COLO668 (cell line): ENCODE results near the gene TMEM212.

Experiments
- DNase-seq: peaks from one replicate; lab custom pipeline; 2025; ENCODE audit not compliant: unreplicated experiment; lab: John Stamatoyannopoulos, UW

Gene TMEM212

DNA sequence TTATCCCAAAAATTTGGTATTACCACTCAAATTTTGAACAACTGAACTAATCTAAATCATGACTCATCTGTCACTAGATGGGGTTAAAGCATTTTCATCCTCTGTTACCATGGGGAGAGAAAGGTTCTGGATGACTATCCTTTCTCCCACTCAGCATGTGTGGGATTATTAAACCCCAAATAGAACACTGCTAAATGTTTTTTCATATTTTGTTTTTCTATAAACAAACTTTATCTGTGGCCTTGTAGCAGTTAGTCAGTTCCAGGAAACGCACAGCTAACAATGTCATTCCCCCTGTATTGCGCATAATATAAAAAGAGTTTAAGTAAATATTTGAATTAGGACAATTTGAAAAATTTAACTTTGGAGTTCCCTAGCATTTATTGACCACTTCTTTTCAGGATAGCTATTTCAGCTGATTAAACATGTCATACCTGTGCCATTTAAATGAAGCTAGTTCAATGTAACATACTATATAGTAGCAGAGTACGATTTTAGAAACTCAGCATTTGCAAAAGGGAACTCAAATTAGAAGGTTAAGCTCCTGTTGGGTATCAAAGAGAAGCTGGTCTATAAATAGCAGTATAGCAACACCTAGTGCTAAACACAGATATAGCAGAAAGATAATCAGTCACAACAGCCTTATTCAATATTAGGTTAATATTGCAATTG, 9.2 kb upstream of the TMEM212 start:
- DNase-seq: no peak

DNA sequence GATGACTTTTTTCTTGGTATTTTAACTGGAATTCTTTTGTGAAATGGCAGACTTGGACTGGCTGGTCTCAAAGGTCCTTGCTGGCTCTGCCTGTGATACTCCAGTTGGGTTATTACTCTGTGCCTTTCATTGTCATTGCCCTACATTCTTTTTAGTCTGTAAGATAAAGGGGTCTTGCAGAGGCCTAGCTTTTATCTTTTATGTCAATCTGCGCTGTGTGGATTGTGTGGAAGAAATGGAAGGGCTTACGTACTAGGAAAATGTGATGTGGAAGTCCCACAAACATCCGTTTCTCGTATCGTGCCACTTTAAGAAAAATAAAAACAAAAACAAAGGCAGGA, 8.7 kb upstream of the TMEM212 start:
- DNase-seq: no peak

DNA sequence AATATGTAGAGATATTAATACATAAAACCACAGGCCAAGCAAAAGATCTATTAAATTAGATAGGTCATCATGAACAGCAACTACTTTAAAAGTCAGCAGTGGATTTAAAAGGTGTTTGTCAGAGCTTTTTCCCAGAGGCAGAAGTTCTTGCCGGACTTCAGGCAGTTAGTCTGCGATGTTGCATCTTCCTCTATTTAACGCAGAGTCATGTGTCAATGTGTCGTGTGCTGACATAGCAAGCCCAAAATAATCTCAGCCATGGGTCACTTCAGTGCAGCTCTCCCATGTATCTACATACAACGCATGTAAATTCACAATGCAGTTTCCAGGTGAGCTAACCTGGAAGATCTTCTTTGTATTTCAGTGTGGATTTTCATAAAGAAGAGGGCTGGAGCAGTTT, 8.0 kb upstream of the TMEM212 start:
- DNase-seq: no peak

DNA sequence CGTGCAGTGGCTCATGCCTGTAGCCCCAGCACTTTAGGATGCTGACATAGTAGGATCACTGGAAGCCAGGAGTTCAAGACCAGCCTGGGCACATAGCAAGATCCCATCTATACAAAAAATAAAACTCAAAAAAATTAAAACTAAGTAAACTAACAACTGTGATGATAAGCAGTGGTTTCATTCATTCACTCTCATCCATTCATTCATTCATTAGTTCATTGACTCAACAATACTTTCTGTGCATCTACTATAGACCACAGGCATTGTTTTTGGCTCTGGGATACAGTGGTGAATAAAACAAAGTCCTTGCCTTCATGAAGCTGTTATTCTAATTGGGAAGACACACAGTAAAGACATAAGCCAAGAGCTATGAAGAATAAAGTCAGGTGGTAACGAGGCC, 7.5 kb upstream of the TMEM212 start:
- DNase-seq: no peak

DNA sequence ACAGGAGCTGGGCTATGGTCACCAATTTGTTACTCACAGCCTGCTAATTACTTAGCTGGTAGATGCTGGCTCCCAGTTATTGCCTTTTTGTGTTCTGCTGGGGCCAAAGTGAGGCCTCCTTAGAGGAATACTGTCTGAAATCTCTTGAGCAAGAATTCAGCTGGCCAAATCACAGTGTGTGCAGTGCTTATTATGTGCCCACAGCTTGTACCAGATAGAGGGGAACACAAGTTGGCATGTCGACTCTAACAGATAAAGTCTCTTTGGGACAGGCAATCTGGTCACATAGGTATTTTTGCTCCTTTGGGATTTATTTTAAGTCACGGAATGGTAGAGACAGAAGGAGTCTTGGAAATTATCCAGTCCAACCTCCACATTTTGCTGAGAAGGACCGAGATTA, 6.3 kb upstream of the TMEM212 start:
- DNase-seq: no peak

DNA sequence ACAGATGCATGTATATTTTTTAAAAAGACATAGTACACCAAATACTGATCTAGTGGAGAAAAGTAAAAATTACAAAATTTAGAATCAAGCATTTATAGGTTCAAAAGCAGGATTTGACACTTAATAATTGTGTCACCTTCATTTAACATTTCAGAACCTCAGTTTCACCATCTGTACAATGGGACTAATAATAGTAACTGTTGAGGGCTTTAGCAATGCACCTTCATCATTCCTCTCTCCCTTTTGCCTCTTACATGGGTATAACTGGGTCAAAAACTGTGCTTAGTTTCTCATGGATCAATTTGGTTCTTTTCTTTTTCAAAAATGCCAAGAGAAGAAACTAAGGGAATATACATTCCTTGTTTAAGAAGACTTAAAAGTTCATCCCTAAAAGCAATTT, 5.5 kb upstream of the TMEM212 start:
- DNase-seq: no peak

DNA sequence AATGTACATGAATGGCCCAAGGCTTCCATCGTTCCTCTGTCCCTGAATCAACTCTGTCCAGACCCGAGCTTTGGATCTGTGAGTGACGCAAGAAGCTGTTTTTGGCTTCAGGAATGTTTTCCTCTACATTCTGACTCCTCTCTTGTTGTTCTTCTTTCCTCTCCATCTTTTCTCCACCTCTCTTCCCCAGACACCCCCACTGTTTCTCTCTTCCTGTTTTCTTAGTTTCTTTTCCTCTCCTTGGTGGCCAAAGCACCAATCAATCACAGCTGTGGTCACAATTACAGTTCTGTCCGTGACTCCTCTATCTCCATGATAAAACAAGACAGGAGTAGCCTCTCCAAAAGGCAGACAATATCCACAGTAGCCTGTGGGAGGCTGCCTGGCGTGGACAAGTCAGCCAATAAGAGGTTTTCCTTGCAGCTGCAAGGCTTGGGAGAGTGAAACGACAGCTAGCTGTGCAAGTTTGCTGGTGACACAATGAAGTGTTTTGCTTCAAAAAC, 4.9 kb upstream of the TMEM212 start:
- DNase-seq: no peak

DNA sequence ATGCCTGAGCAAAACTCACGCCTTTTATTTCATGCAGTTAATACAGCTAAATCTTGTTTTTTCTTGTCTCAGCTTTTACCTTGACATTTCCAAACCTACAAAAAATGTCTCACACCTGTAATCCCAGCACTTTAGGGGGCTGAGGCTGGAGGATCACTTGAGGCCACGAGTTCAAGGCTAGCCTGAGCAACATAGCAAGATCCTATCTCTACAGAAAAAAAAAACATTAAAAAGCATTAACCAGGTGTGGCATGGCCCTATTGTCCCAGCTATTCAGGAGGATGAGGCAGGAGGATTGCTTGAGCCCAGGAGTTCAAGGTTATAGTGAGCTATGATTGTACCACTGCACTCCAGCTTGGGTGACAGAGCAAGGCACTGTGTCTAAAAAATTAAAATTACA, 3.9 kb upstream of the TMEM212 start:
- DNase-seq: no peak

DNA sequence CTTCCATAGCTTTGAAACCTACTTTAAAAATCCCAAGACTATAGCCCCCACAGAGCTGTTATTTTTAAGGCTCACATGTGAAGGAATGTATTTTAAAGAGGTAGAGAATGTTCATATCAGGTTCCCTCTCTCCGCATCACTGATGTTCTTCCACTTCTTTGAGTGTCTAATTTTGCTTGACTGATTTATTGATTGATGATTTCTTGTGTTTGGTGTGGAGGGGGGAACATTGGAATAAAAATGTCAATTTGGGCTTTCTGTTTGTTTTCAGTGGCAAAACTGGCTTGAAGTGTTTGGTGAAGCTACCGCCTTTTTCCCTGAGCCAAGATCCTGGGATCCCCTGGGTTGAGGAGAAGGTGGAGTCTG, 2.7 kb upstream of the TMEM212 start:
- DNase-seq: no peak

DNA sequence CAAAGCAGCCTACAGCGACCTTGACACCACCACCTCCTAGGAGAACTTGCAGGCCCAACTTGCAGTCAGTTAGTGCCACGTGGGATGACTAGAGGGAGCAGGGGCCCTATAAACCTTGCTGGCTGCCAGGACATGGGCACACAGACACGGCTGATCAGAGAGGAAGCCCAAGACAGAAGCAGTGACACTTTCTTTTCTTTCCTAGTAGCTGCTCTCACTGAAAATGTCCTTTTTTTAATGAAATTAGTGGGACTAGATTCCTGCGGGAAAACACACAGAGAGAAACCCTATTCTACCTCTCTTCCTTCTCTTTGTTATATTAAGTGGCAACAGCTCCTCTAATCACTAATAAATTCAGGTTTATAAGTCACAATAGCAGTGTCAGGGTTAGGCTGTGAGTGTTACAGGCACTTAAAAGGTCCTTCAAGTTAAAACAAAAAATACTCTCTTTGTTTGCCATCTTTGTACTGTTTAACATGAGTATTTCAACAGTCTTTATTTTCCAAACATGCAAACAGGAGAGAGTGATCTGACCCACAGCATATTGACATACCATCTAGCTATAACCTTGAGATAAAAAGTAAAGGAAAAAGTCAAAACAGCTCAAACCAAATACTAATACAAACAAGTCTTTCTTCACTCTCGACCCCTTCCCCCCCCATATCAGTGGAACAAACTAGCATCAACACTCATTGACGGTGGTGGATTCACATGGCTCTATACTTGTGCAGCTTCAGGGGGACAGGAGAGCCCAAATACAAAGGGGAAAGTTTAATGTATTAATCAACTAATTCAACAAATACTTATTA, 2.1 kb upstream of the TMEM212 start:
- no peak for DNase-seq

DNA sequence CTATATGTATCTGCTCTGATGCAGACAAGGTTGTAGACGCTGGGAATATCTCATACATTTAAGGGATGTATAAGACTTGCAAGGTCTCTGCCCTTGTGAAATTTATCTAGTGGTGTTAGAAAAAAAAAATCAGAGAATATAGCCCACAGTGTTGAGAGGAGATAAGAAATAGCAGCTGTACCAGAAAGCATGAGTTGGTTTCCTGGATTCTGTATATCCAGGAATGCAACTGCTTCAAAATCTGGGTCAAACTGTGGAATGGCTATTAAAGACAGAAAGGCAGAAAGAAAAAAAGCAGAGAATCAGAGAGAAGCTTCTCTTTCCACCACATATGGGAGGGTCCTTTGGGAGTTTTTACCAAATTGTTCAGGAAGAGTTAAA, 1.5 kb upstream of the TMEM212 start:
- no peak for DNase-seq

DNA sequence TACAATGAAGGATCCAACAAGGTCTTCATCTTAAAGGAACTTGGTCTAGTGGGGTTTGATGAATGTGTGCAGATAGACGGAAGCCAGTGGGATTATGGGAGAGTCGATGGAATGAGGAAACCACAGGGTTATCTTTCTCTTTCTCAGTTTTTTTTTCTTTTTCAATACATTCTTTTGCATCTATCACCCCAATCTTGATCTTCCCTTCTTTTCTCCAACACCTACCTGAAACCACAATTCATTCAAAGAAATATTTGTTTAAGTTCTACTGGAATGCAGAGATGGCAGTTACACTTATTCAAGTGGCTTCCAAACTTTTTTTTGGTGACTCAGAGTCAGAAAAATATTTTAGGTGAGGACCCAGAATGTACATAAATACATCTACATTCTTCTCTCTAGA, 1.7 kb downstream of the TMEM212 start:
- DNase-seq: no peak

DNA sequence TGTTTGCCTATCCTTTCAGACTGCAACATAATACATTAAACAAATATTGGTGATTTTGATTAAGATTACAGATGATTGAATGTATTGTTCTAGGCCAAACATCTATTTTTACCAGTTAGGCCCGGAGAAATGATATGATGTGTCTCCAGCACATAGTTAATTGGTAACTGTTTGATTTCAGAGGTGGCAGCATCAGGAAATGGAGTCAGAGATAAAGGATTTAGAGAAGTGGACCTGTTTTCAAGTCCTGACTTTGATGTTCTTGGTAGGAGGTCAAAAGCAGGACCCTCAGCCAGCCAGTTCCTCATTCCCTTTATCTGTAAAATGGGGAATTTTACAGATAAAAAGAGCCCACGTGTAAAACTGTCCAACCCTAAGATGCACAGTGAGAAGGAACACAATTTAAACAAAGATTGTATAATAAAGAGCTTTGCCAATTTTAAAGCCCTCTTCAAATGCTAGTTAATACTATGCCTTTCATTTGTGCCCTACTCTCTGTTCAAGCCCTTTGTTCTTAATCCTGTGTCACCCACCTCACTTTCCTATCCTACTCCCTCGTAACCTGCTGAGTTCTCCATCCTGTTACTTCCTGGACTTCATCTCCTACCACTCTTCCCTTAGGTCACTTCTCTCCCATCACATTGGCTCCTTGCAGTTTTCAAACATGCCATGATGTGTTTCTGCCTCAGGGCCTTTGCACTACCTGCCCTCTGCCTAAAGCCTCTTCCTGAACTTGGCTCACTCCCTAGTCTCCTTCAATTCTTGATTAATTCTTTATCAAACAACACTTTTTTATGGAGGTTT, 2.5 kb downstream of the TMEM212 start:
- DNase-seq: no peak

DNA sequence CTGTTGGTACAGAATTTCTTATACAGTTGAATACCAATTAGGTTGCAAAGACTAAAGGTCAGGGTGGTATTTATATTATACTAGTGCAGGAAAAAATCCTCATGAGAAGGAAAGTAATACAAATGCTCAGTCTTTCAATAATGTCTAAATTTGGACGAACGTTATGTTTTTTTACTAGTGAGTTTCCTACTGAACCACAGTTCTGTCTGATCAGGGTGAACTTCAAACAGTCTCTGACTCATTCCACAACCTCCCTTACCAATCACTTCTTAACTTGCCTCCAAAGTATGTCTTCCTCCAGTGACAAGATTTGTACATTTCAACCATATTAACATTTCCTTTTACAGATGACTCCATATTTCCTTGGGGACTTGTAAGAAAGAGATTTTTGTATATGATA, 3.4 kb downstream of the TMEM212 start:
- no peak for DNase-seq

DNA sequence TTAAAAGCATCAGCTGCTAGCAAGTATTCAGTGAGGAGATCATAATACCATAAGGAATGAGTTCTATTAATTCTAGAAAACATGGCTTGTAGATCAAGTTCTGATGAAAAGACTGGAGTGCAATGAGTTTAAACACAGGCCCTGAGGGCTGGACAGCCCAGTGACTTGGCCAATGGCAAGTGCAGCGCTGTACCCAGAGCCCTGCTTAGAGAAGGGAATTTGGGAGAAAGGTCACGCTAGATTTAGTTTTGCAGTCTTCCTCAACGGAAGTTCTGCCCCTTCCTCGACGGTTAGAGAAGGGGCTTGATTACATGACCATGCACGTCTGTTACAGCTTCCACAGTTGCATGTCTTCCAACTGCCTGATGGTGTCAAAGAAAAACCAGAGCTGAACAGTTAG, 4.0 kb downstream of the TMEM212 start:
- DNase-seq: no peak

DNA sequence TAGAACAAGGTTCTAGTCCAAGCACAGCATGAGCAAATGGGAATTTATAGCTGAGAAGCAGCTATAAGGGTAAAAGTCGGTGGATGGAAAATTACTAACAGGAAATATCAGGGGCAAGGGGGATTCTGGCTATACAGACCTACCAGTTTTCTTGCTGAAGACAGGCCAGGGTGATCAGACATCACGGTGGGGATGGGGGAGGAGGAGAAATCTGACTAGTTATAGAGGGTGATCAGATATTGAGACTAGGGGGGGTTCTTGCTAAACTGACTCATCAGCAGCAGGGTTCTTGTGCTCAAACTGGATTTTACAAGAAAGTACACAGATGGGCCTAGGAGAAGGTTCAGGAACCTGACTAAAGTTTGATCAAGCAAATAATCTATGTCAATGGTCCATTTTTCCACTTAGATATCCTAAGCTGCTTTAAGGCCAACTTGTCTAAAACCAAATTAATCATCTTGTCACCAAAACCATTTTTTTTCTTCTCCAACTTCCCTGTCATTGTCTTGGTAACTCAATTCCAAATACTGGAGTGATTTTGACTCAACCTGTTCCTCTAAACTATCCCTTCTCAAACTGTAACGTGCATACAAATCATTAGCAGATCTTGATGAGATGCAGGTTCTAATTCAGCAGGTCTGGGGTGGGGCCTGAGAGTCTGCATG, 4.6 kb downstream of the TMEM212 start:
- no peak for DNase-seq

DNA sequence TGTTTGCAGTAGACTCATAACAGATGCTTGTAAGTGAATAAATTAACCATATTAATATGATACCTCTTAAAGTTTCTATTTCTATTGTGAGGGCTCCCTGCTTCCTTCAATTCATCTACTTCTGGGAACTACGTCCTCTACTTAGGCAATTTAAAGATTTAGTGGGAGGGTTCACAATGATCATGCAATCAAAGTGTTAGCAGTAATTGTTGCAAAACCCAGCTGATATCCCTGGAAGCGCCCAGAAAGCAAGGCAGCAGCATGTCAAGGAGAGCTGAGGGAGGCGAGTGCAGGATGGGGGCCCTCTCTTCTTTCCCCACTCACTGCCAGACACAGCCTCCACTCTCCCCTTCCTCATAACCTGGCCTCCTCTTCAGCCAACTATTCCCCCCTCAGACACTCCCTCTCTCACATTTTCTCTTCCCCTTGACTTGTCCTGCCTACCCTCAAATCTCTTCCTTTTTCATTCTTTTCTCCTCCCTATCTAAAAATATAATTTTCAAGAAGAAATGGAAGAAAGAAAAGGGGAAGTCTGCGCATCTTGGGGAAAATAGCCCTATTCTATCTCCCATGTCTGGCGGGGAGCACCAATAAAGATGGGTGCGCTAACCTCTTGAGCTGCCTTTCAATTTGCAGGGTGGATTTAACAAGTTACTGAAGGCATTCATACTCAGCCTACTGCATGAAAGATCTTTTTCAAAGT, 6.6 kb downstream of the TMEM212 start:
- DNase-seq: no peak

DNA sequence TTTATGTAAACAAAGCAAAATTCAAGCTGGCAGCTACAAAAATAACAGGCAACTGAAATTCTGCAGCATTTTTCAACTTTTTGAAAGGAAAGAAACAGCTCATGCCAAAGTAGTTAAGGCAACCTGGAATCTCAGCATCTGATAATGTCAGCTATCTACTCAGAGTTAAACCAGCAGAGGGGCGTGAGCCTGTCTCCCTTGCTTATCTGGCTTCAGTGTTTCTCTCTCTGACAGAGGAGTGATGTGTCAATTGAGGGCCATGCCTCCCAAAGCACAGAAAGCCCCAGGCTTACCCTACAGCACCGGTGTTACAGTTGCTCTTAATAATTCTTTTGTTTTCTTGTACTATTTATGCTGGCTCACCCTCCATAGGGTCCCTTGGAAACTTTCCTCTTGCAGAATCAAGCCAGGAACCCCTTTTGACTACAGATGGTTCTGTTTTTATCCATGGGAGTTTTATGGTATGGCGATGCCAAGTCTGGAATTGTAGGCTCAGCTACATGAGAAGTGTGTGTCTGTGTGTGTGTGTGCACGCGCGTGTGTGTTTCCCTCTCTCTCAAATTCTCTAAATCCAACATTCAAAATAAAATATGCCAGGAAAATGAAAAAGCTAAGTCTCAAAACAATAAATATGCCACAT, 7.3 kb downstream of the TMEM212 start:
- DNase-seq: no peak

DNA sequence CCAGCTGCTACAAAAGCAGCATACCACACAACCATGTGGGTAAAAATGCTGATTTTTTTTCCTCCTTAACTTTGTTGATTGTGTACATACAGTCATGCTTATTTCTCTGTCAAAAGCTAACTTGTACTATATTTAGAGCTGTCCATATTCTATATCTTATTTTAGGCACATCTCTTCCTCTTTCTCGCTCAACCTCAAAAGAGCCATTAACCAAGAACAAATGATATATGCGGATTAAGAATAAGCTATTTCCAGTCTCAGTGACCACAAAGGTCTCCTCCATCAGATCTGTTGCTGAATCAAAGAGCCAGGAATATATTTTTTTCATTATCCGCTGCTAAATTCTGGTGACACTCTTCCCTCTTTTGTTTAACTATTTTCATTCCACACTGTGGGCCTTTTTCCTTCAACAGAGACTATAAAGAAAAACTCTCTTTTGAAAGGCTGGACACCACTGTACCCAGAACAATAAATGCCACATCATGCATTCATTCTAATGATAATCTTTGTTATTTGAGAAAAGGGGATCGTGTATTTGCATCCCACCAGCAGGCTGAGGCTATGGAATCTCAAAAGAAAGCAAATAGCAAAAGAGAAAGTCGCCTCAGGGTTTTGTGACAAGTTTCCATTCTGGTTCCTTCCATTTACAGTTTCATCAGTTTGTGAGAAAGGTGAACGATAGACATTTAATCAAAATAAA, 8.0 kb downstream of the TMEM212 start:
- DNase-seq: no peak

DNA sequence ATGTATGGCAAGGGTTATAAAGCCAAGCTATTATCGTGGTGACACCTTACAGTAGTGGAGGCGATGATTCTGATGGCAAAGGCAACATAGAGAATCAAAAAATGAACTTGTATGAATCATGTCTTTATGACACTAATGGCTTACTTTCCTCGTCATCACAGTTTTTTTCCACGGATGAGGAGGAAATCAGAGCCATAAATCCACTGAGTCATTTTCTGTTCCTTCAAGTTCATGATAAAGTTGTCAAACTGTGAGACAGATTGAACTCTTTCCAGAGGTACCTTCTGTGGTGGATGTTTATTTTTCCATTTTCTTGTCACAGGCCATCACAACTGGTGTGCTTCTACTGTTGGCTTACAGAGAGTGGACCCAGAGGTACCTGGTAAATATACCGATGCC, 8.5 kb downstream of the TMEM212 start:
- no peak for DNase-seq
